Adrenal gland (tissue), 5 donors: Measurements from ENCODE around the gene TFEB.

Experiments
- POLR2A ChIP-seq, 2 donors: fragments of 450-650 bp; IDR thresholded peaks; one replicate each; pipeline ENCODE4 v1.6.1; 2017; ENCODE audit warnings: antibody characterized with exemption in 2 of 2, mild to moderate bottlenecking in 2 of 2, moderate library complexity in 1 of 2
- TF ChIP-seq, protein P1 (sequence below), 6 experiments: fragments of 450-650 bp in 4 of 6; fragments of 200-600 bp in 2 of 6; sonication (generic) in 1 of 6; IDR thresholded peaks; 1 replicate in 5 of 6; 2 replicates in 1 of 6; pipeline versions ENCODE4 v1.5.1 to v1.8.0; 2016 to 2021; ENCODE audit warnings: antibody characterized with exemption in 6 of 6, mild to moderate bottlenecking in 2 of 6, moderate library complexity in 1 of 6
- donor health status: DM: no; HTN: no; CAD: no.

DNA sequence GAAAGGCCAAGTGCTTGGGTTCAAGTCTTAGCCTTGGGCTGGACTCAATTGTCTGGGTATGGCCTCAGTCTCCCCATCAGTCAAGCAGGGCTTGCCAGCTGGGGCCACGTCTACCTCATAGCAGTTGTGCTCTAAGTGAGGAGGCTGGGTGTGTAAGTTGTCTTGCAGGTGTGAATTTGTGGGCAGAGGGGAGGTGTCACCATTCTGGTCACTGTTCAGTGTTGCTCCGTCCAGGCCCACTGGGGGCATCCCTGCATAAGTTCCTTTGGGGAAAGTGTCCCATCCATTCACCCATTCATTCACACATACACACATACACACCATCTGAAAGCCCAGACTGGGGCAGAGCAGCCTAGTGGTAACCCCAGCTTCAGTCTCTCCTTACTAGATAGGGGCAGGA lies 36.3 kb downstream of the TFEB start:
- TF ChIP-seq, protein P1, sequence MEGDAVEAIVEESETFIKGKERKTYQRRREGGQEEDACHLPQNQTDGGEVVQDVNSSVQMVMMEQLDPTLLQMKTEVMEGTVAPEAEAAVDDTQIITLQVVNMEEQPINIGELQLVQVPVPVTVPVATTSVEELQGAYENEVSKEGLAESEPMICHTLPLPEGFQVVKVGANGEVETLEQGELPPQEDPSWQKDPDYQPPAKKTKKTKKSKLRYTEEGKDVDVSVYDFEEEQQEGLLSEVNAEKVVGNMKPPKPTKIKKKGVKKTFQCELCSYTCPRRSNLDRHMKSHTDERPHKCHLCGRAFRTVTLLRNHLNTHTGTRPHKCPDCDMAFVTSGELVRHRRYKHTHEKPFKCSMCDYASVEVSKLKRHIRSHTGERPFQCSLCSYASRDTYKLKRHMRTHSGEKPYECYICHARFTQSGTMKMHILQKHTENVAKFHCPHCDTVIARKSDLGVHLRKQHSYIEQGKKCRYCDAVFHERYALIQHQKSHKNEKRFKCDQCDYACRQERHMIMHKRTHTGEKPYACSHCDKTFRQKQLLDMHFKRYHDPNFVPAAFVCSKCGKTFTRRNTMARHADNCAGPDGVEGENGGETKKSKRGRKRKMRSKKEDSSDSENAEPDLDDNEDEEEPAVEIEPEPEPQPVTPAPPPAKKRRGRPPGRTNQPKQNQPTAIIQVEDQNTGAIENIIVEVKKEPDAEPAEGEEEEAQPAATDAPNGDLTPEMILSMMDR (IDR thresholded peaks at IDR 0.05): no peak
- no peak for TF ChIP-seq POLR2A (IDR thresholded peaks at IDR 0.05)
